Retina (tissue), 1 donor: ENCODE measurements around the gene SUPT4H1.
"Not testable (repeated sequence)": the region's sequence is repeated elsewhere in the genome, so short reads cannot be mapped to it uniquely, and the experiment has no call there.

Experiments
- DNase-seq: peaks from one replicate; pipeline ENCODE4 v3.0.0-alpha.2; 2016

The SUPT4H1 gene

DNA sequence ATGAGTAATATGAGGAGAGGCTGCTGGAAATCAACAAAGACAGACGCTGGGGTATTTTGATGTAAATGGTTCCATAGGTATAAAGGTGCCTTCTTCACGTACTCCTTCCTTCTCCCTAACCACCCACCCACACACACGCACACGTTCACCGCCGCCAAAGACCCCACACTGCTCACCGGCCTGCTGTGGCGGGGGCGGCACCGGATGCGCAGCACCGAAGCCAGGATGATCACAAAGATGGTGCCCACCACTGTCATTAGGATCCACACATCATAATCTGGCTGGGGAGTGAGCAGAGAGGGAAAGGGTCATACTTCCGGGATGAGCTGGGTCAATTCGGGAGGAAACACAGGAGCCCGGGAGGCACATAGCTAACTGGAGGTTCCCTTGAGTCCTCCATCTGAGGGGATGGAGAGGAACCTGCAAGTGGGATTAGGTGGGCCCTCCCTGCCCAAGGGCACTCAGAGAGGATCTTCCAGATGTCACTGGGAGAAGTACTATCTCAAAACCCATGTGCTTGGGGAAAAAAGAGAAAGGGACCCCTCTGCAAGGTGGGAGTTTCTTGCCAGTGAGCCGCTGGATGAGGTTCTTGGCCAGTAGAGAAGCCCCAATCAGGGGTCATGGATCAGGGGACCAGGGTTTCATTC, 10.5 kb upstream of the SUPT4H1 start:
- DNase-seq = no peak

GRCh38 chr17:58360296-58361063, 8.5 kb upstream of the SUPT4H1 start:
- DNase-seq = no peak

DNA sequence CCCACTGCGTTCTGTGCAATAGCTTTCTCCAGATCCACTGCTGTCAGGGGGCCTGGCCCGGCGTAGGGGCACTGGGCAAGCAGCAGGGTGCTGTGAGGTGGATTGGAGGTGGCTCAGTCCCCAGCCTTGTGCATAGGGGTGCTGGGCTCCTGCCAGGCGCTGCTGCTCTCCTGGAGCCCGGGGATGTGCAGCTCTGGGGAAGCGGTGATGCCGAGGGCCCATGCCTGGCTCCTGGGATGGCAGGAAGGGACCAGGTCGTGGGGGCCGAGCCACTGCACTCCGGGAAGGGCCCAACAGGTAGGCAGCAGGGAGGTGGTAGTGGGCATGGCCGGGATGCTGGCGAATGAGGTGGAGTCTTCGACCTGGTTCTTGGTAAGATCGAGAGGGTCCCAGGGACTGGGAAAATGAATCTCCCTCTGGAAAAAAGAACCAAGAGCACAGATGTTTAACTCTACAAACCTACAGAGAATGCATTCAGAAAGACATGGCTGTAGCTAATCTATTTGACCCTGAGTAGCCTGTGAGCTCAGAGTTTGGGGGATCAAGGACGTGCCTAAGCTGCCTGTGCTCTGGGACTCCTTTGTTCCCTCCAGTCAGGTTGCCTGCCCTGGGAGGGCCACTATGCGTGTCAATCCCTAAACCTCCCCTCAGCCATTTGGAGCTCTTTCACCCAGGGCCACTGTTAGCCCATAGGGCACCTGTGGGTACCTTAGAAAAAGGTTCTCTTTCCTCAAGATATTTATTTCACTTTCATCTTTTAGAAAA, 6.6 kb upstream of the SUPT4H1 start:
- no peak for DNase-seq

DNA sequence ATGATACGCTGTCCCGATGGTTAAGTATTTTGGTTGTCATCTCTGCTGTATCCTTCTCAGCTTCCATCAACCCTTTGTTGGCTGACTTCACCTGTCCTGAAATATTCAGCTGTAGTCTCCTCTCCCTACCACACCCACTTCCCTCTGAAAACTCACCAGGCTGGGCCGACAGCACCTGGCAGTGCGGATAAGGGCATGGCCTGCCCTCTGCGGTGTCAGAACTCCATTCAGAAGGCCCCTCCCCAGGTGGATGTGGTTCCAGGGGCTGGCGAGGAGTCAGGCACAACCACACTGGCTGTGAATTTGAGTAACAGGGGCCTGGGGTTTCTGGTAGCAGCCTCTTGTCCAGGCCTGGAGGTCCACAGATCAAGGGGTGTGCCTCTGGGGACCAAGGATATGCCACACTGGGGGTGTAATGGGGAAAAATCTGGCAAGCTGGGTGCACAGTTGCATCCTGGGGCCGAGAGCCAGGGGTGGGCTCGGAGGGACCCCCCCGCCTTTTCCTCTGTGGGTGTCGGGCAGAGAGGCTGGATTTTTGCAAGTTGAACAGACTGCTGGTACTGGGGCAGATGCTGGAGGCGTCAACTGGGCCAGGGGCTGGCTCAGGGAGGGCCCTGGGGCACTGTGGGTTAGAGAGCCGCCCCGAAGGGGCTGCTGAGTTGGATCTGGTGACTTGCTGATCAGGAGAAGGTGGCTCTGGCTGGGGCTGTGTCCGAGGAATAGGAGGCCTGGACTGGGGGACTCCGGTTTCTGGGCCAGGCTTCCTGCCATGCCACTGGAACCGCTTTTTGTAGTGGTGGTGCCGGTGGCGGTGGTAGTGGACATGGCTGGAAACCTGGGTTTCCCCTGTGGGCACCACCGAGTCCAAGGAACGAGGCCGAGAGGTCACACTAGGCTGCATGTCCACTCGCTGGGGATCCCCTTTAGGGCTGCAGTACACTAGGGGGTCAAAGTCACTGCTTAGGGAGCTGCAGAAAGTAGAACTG, 5.6 kb upstream of the SUPT4H1 start:
- DNase-seq = no peak

DNA sequence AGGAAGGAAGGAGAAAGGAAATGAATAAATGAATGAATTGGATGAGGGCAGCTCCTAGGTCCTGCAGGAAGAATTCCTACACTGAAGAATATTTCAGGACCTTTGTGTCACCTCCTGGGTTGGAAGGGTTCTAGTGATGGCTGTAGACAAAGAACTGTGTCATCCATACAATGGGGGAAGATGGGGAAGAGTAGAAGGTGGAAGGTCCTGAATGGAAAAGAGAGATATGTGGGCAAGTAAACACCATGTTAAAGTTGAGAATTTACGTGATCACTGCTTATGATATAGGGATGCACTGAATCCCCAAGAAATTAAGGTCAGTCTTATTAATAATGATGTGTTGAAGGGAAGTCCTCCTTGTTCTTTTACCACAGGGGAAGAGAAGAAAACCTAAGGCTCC, 4.2 kb upstream of the SUPT4H1 start:
- DNase-seq = no peak

DNA sequence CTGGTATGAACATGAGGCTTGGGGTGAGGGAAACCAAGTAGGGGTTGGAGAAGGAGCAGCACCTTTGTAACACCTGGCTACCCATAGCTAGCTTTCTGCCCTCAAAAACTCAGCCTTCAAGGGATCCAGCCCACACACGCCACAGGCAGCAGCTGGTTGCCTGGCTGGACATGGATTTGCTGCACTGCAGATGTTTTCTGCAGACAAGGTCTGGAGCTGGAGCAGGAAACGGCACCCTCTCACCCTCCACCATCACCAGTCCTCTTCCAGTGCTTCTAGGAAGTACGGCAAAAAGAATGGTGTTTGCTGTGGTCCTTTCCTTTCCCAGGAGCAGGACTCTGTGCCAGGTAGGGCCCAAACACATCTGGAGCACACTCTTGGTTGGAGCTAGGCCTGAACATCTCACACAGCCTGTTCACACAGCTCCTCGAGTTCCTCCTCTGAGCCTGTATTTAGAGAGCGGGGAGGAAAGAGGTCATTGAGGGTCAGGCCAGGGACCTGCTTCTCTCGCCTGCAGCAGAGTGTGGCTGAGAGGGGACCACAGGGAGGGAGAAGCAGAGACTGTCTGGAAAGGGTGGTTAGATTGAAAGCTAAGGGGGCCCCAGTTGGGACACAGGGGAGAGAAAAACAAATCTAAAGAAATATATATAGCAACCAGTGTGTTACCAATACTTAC, 2.7 kb upstream of the SUPT4H1 start:
- DNase-seq = no peak

DNA sequence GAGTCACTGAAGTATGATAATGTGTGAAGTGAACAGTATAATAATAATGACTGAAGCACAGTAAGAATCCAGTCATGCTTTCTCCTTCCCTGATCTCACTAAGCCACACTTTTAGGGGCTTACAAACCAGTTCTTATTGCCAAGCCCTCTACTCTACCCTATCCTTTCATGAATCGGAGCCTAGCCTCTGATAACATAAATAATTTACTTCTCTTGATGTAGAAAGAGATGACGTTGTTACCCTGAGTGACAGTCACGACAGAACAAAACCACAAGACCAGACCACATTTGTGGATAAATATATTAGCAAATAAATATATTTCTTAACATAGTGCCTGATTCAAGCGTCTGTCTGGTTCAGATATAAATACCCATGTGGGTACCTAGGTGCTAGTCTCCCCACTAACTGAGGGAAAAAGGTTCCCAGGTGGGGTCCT, 1.4 kb upstream of the SUPT4H1 start:
- no peak for DNase-seq

- no peak for DNase-seq
Measured at GRCh38 chr17:58352596-58353388, 791 bp upstream of the SUPT4H1 start.

- no peak for DNase-seq
Measured at GRCh38 chr17:58351182-58351581, 819 bp downstream of the SUPT4H1 start.

- no peak for DNase-seq
Measured at GRCh38 chr17:58348038-58348437, 4.0 kb downstream of the SUPT4H1 start.

DNA sequence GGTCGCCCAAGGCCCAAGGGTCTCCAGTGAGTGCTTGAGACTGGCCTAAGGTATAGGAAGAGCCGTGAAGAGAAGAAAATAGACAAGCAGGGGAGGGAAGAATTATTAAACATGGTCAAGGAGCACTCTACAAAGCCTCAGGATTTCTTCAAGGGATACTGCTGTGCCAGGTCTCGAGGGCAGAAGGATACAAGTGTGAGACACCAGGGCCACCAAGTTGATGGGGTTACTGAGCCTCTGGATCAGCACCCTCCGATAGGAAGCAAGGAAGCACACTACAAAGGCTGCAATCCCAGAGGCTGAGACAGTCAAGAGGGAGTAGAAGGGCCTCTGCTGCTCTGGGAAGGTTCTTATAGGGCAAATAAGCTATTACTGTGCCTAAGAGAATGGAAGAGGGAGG, 6.5 kb downstream of the SUPT4H1 start:
- DNase-seq = no peak

DNA sequence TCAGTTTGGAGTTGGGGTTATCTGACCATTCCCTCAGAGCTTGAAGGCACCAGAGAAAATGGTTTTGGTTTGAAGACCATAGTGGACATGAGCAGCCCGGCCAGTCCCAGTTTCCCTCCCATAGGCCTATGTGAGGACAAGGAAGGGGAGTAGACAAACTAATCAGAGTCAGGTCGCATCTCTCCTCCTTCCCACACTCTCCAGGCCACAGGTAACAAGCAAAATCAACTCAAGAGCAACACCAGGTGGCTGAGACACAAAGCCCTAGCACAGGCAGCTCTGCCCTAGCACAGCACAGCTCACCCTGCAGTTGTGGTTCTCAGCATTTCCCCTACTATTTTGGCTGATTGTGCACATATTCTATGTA, 7.2 kb downstream of the SUPT4H1 start:
- no peak for DNase-seq

DNA sequence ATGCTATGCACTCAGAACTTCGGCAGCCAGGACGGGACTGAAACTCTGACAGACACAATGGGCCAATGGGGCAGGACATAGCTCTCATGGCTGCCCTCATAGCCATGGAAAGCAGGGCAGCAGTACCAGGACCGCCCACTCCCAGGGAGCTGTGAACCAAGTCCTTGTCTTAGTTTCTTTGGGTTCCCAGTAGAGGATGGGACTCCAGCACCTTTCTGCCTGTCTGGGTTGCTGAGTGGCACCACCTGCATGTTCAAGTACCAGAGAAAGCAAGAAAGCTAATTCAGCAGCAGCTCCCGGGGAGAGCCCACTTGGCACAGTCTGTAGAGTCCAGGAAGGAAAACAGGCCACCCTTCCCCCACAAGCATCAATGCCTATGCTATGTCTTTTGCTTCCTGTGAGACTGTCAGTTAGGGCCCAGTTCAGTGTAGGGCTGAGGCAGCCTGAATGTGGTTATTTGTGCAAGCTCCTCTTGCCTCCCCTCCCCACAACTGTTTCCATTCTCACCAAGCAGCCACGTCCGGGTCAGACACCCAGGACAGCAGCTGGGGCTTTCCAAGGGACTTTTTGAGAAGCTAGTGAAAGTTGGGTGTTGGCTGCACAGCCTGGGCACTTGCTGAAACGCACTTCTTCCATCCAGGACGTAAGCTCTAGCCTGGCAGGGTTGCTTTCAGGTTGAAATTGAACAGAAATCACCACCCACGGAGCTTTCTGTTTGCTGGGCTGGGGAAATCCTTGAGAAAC, 7.8 kb downstream of the SUPT4H1 start:
- DNase-seq = no peak

DNA sequence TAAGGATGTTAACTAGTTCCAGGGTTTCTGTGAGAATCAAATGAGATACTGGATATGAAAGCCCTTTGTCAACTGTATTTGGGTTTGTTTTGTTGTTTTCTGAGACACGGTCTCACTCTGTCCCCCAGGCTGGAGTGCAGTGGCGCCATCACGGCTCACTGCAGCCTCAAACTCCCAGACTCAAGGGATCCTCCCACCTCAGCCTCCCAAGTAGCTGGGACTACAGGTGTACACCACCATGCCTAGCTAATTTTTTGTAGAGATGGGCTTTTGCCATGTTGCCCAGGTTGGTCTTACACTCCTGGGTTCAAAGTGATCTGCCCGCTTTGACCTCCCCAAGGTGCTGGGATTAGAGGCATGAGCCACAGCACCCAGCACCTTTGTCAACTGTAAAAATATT, 8.9 kb downstream of the SUPT4H1 start:
- DNase-seq = no peak

DNA sequence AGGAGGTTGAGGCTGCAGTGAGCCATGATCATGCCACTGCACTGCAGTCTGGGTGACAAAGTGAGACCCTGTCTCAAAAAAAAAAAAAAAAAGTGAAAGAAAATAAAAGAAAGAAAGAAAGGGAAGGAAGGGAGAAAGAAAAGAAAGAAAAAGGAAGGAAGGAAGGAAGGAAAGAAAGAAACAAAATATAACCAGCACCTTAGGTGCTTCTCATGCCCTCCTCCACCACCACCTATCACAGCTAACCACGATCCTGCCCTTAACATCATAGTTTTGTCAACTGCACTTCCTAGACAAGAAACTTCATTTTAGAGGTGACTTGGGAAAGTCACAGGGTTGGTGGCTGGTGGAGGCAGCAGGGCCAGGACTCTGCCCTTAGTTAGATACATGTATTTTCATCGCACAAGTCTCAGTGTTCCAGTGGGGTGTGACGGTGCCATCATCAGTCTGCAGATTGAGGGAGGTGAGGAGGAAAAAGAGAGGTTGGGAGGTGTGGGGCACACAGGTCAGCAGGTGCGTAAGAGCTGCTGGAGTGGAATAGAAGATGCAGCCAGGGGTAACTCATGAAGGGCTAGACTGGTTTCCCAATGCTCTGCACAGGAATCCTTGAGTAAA, 10.0 kb downstream of the SUPT4H1 start:
- DNase-seq = no peak

- not testable (repeated sequence) for DNase-seq
Measured at GRCh38 chr17:58341136-58341860, 10.7 kb downstream of the SUPT4H1 start.

- no peak for DNase-seq
Measured at GRCh38 chr17:58340405-58340876, 11.6 kb downstream of the SUPT4H1 start.

DNA sequence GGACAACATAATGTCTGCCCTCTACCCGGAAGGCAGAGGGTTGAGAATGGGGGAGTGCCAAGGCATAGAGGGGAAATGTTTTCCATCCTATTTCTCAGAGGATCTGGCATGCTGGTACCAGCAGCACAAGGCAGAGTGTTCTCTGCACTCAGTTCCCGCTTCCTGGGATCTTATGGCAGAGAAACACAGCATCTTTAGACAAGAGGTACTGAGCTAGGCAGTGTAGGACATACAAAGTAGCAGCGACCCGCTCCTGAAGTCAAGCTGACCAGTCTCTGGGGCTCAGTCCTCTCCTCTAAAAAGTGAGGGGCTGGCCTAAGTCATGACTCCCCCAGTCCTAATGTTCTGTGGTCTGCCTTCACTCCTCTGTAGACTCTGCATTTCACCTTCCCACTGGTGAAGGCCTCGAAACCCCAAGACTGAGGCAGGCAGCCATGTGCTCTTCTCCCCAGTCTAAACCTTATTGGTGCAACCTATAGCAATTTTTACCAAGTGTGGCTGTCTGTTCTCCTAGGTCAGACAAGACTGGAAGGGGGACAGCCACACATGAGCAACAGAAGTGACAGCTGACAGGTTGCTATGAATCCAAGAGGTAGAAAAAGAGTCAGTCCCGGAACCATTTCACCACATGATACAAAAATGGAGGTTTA, 12.1 kb downstream of the SUPT4H1 start:
- no peak for DNase-seq
